GM18873 (cell line): Measurements from ENCODE around the gene TMEM222.

Source experiments
- ATAC-seq: cut with Tn5 transposase; IDR thresholded peaks from one replicate; pipeline ENCODE4 v1.9.1; 2021; ENCODE audit warnings: mild to moderate bottlenecking, moderate library complexity, moderate number of reproducible peaks; ENCODE audit not compliant: unreplicated experiment, low FRiP score

Gene TMEM222

DNA sequence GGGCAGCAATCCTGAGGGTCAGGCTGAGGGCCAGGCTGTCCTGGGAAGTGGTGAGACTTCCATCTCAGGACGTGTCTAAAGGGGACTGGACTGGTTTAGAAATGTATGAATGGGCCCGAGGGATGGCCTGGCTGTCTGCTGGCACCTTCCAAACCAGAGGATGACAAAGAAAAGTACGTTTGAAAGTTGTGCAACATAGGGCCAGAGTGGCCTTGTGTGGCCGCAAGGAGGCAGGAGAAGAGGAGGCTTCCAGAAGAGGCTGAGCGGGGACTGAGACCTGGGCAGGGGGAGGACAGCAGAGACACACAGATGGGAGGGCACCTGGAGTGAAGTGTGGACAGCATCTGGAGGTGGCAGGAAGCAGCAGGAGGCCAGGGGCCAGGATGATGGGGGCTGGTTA, 17.2 kb downstream of the TMEM222 start:
- ATAC-seq = no peak

DNA sequence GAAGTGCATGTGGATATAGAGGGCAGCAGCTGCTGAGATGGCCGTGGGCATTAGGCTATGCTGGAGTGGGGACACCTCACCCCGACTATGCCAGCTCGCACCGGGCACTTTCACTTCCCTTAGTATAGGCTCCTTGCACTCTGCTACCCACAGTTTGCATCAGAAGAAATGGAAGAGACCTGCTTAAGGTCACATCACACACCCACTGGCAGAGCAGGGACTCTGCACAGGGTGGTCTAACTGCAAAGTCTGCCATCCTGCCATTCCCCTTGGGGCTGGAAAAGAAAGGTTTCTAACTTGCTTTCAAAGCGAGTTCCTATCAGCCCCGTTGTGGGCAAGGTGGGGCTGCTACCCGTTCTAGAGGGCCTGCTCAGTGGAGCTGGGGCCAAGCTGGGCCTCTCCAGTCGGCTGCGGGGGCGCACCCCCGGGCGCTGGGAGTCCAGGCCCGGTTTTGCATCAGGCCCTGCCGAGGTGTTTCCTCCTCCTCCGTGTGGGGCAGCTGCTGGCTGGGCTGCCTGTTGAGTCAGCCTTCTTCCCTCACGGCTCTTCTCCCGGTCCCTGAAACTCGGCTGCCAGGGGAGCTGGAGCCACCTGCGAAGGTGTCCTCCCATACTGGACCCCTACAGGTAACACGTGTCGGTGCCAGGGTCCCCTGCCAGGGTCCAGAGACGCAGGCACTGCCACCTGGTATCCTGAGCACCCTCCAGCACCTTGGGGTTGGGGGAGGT, 19.7 kb downstream of the TMEM222 start, which contains the start of gene SYTL1:
Gene SYTL1 (plus strand): TSS at position 498 of the 728 bp plus-strand sequence. CDS start 3,313 bp downstream, outside the sequence.
- ATAC-seq = no peak

DNA sequence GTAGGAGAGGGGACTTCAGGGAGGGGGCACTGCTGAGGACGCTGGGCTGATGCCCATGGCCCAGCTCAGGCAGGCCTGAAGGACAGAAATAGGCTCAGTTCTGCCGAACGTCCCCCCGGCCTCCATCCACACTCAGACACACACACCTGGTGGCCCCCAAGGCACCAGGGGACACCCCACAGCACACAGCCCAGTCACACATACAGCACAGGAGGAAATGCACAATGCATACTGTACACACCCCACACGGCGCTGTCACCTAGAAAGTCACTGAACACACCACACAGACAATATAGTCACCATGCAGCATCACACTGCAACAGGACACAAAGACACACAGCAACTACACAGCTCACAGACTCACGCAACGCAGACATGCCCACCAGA, 20.4 kb downstream of the TMEM222 start:
- no peak for ATAC-seq

DNA sequence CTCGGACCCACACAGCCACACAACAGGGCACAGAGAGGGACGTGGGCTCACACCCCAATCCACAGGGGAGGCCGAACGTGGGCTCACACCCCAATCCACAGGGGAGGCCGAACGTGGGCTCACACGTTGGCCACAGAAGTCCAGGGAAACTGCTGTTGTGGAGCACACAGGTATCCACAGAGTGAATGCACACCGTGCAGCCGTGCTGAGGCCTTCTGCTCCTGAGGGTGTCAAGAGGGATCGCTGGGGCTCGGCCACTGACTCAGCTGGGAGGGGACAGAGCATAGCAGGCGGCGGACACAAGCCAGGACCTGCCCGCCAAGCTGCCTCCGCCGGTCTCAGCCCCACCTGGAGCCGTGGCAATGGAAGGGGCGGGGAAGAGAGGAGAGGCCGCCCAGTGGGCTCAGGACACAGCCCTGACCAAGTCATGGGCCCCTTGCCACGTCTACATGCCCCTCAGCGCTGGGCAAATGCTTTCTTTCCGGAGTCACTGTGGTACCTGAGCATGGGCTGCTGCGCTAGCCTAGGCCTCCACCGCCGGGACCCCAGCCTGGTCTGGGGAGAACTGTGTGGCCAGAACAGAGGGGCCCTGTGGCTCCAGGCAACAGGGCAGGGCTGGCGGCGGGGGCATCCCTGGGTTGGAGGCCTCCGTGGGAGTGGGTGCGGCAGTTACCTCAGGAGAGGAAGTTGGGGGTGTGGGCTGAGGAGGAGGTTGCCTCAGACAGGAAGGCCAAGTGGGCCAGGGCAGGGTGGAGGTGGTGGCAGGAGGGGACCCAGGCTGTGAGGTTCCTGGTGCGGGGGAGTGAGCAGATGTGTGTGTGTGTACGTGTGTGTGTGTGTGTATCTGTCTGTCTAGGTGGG, 21.0 kb downstream of the TMEM222 start:
- ATAC-seq = no peak

DNA sequence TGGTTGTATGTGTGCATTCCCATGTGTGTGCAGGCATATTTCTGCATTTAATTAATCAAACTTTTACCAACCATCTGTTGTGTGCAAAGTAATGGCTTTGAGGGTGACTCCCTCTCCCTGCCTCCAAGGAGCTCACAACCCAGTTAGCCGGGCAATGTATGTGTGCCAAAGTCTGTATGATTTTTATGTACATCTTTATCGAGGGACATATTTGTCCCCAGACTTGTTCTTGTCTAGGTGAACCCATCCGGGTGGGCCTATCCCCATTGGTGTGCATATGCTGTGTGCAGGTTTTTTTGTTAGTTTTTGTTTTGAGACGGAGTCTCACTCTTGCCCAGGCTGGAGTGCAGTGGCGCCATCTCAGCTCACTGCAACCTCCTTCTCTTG, 21.7 kb downstream of the TMEM222 start:
- no peak for ATAC-seq

DNA sequence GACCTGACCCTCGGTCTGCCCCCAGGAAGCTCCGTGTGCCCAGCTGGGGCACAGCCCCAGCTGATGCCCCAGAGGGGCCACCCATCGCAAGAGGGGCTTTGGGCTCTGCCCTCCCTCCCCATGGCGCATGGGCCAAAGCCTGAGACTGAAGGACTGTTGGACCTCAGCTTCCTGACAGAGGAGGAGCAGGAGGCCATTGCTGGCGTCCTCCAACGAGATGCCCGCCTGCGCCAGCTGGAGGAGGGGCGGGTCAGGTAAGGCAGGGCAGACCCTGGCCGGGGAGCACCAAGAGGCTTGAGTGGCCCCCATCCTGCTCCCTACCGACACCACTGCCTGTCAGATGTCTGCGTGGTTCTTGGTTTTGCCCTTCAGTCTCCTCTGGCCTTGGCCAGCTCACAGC, 23.3 kb downstream of the TMEM222 start:
- ATAC-seq = no peak

DNA sequence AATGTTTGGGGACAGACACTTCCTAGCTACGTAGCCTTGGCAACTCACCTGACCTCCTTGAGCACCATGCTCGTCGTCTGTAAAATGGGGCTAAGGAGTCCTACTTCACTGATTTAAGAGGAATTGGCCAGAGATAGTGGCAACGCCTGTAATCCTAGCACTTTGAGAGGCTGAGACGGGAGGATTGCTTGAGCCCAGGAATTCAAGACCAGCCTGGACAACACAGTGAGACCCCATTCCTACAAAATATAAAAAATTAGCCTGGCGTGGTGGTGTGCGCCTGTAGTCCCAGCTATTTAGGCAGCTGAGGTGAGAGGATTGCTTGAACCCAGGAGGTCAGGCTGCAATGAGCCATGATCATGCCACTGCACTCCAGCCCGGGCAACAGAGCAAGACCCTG, 24.4 kb downstream of the TMEM222 start:
- no peak for ATAC-seq

DNA sequence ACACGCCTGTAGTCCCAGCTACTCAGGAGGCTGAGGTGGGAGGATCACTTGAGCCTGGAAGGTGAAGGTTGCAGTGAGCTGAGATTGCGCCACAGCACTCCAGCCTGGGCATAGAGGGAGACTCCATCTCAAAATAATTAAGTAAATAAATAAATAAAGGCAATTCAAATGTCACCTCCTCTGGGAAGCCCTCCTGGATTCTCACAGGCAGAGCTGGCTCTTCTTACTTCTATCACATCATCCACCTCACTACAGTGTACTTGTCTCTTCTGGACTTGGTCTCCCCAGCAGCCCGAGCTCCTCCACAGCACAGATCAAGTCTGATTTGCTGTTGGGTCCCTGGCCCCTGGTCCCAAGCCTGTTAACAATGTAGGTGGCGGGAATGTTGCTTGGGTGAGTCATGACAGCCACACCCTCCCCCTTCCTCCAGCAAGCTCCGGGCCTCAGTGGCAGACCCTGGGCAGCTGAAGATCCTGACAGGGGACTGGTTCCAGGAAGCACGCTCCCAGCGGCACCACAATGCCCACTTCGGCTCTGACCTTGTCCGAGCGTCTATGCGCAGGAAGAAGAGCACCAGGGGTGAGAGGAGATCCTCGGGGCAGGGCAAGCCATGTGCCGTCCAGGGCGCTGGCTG, 25.1 kb downstream of the TMEM222 start:
- no peak for ATAC-seq

DNA sequence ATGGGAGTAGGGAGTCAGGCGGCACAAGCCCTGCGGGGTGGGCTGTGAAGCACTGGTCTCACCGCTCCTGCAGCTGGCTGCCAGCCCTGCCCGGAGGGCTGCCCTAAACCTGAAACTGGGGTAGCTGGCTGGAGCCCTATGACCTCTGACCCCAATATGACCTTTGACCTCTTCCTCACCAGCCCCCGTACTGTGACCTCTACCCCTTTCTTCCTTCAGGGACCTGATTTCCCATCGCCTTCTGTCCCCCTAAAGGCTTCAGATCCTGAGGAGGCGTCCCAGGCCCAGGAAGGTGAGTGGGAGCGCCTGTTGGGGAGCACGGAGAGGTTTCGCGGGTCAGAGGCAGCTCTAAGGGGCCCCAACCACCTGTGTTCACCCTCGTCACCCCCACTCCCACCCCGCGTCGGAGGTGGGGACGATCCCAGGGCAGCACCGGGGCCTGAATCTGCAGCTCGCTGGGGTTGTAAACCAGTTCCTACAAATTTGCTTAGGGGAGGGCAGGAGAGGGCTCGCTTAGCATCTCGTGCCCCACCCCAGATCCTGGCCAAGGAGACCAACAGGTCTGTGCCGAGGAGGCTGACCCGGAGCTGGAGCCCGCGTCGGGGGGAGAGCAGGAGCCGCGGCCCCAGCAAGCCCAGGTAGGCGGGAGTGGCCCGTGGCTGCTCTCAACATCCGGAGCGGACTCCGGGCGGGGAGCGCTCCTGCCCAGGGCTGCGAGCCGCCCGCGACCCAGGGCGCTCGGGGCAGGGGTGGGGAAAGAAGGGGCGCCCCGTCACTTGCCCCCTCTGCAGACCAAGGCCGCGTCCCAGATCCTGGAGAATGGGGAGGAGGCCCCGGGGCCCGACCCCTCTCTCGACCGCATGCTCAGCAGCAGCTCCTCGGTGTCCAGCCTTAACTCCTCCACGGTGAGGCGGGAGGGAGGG, 27.2 kb downstream of the TMEM222 start:
- ATAC-seq = no peak

DNA sequence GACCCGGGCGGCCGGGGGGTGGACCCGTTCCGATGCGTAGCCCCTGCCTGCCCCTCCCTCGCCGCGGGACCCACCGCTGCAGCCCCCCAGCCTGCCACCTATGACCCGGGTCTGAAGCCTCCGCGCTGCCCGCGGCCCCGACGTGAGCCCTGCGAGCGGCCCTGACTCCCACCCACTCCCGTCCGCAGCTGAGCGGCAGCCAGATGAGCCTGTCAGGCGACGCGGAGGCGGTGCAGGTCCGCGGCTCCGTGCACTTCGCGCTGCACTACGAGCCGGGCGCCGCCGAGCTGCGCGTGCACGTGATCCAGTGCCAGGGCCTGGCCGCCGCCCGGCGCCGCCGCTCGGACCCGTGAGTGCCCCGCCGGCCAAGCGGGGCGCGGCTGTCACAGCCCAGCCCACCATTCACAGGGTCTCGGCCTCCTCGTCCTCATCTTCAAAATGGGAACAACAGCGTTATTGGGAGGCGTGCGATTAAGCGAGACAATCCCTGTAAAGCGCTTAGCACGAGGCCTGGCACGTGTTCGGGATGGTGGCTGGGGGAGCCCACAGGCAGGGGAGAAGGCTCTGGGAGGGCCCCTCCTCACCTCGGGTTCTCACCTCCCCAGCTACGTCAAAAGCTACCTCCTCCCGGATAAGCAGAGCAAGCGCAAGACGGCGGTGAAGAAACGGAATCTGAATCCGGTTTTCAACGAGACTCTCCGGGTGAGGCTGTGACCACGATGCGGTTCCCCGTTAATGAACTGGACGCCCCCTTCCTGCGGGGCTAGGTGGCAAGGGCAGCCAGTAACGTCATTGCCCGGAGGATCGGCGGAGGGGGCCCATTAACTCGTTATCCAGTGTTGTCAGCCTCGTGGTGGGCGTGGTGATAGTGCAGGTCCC, 28.1 kb downstream of the TMEM222 start:
- ATAC-seq = no peak

DNA sequence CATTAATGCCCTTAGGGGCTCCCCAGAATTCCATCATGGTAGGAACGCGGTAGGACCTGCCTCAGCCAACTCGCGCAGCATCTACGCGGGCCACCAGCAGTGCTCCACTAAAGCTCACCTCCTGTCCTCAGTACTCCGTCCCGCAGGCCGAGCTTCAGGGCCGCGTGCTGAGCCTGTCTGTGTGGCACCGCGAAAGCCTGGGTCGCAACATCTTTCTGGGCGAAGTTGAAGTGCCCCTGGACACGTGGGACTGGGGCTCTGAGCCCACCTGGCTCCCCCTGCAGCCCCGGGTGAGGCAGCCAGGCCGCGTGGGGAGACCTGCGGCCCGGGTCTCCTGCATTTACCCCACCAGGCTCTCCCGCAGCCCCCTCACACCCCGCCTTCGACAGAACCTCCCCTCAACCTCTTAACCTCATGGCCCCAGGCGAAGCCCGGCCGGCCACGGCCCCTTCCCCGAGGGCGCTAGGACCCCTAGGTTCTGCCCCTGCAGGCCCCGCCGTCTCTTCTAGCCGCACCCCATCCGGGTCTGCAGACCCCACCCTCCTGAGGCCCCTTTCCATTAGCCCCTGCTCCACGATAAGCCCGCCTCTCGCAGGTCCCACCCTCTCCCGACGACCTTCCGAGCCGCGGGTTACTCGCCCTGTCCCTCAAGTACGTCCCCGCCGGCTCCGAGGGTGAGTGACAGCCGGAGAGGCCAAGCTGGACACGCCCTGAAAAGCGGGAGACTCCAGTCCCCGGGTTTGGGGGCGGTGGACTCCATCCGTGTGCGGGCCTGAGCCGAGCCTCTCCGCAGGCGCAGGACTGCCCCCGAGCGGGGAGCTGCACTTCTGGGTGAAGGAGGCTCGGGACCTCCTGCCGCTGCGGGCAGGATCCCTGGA, 28.9 kb downstream of the TMEM222 start:
- ATAC-seq = no peak

DNA sequence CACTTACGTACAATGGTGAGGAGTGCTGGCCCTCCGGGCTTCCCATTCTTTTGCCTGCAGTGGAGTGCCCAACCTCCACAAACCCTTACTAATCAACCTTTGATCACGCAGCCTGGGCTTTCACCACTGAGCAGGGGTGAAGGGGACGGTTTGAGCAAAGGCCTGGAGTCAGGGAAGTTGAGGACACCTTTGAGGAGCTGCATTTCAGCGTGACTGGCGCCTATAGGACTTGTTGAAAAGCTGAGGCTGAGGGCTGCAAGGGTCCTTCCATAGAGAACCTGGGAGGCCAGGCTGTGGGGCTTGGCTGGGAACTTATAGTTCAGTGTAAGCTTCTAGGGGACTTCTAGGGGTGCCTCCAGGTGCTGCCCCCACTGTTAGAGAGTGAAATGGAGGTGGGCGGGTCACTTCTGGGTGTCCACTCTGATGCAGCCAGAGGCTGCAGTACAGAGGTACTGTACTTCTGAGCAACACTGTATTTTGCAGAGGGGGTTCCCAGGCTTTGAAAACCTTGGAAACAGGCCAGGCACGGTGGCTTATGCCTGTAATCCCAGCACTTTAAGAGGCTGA, 29.7 kb downstream of the TMEM222 start:
- no peak for ATAC-seq

DNA sequence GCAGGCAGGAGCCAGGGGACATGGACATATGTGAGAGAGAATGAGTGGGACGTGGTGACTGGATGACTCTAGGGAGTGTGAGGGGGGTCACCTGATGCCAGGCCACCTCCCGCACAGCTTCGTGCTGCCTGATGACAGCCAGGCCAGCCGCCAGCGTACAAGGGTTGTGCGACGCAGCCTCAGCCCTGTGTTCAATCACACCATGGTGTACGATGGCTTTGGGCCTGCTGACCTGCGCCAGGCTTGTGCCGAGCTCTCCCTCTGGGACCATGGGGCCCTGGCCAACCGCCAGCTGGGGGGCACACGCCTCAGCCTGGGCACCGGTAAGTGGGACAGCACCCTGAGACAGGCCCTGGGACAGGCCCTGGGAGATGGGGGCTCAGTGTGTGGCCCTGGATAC, 31.2 kb downstream of the TMEM222 start:
- ATAC-seq = no peak

DNA sequence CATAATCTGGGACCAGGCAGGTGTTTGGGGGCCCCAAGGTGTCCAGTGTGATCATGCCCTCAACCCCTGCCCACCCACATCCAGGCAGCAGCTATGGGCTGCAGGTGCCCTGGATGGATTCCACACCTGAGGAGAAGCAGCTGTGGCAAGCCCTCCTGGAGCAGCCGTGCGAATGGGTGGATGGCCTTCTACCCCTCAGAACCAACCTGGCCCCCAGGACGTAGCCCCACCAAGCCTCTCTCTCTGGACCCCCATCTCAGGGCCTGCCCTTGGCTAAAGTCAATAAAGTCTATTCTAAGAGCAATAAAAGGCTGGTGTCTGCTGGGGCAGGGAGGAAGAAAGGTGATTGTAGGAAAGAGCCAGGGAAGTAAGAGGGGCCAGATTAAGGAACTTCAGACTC, 31.7 kb downstream of the TMEM222 start:
- no peak for ATAC-seq

DNA sequence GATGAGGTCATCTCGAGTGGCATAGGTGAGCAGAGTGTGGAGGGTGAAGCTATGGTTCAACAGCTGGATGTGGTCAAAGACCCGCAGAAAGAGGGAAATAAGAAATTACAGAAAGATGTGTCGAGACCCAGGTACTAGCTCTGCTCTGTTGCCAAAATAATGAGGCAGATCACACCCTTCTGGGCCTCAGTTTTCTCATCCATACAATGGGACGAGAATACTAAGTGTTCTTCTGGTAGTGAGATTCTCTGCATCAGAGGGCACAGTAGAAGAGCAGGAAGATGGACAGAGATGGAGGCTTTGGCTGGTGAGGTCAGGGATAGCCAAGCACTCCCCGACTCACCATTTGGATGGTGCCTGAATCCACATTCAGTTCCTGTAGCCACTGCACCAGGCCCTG, 33.7 kb downstream of the TMEM222 start:
- ATAC-seq = no peak

DNA sequence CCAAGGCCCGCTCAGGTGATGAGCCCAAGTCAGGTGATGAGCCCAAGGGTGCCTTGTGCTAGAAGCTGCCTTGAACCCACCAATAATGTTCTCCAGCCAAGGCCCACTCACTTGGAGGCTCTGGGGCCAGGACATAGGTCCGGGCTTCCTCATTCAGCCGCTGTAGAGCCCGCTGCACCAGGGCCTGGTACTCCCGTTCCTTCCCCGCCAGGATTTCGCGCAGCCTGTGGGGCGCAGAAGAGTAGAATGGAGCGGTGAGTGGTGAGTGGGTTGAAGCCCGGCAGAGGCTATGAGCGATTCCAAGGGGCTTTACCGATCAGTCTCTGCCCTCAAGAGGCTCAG, 34.3 kb downstream of the TMEM222 start:
- ATAC-seq = no peak

DNA sequence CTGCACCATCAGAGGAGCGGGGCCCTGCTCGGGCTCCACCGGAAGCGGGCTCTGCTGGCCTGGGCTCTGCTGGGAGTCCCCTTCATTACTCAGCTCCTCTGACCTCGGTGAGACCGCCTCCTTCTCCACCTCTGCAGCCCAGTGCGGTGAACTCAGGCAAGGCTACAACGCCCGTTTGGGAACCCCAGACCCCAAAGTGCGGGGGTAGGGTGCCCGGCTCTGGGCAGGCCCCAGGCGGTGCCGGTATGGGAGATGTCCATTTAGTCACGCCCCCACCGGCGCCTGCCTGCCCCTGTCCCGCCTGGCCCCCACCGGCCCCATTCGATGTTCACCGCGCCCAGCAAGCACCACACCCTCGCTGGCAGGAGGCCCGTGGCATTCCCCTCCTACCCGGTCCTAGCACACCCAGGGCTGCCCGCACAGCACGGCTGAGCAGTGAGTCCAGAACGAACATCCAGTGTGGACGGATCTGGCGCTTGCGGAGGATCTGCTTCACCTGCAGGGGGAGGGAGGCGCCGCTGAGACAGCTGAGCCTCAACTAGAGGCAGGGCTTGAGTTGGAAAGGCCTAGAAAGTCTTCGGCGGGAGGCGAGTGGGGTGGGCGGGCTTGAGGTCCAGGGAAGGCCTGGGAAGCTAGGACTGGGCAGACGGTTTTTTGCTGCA, 34.8 kb downstream of the TMEM222 start:
- ATAC-seq = no peak
